ENCODE results near the gene POU6F2. TPM values are rescaled to one million over a fixed set of nuclear protein-coding genes. Genes with fewer than 3 reads are reported as not detected.

The POU6F2 gene
- total RNA-seq, 4 donors from 2014 or later: not detected

- H3K27ac ChIP-seq: no peak overlapping the region
- no peaks in the 10 kb centered on the region for H3K36me3 ChIP-seq
- in situ Hi-C loops (cut with MboI; ENCODE audit: low sequenced_read_pairs in 4 of 4) (loop anchor here in 3 of 4 donors (10.0 to 25.0 kb wide), 2 partner anchors 528 to 531 kb away; no protein-coding TSS in a partner anchor), intact Hi-C loops (cut with DNase I; ENCODE audit: low total_unique reads) (no loop called here)
- DNase-seq (no peak), ATAC-seq (no peak)
- no peaks in the 10 kb centered on the region for H3K4me1 ChIP-seq
- no peak overlapping the region for H3K4me3 ChIP-seq
- TF ChIP-seq POLR2A (IDR thresholded peaks at IDR 0.05) (no peak), CTCF (IDR thresholded peaks at IDR 0.05 in 4 of 5, conservative IDR thresholded peaks at IDR 0.05 in 1 of 5) (no peak)
- H3K27me3 ChIP-seq: no peaks in the 10 kb centered on the region
- H3K9me3 ChIP-seq: no peaks in the 10 kb centered on the region
These were observed 43.7 kb upstream of the POU6F2 start for GRCh38 chr7:38934051-38934450.

GRCh38 chr7:38934536-38934935 lies 43.2 kb upstream of the POU6F2 start:
- no peak for ATAC-seq
- intact Hi-C loops (cut with DNase I; ENCODE audit: low total_unique reads) (no loop called here), in situ Hi-C loops (cut with MboI; ENCODE audit: low sequenced_read_pairs in 4 of 4) (loop anchor here in 3 of 4 donors (10.0 to 25.0 kb wide), 2 partner anchors 528 to 530 kb away; no protein-coding TSS in a partner anchor)
- no peak for TF ChIP-seq POLR2A (IDR thresholded peaks at IDR 0.05)
- no peak for TF ChIP-seq CTCF (IDR thresholded peaks at IDR 0.05 in 4 of 5, conservative IDR thresholded peaks at IDR 0.05 in 1 of 5)
- DNase-seq: no peak
- Histone ChIP-seq H3K27ac (no peak overlapping the region), H3K36me3 (no peaks in the 10 kb centered on the region), H3K9me3 (no peaks in the 10 kb centered on the region), H3K4me3 (no peak overlapping the region), H3K4me1 (no peaks in the 10 kb centered on the region), H3K27me3 (no peaks in the 10 kb centered on the region)

GRCh38 chr7:38936641-38937040 lies 41.1 kb upstream of the POU6F2 start:
- no peaks in the 10 kb centered on the region for H3K9me3 ChIP-seq
- H3K4me1 ChIP-seq: no peaks in the 10 kb centered on the region
- DNase-seq: no peak
- H3K36me3 ChIP-seq: no peaks in the 10 kb centered on the region
- no peak for ATAC-seq
- in situ Hi-C loops (cut with MboI; ENCODE audit: low sequenced_read_pairs in 4 of 4): loop anchor here in 3 of 4 donors (10.0 to 25.0 kb wide), 2 partner anchors 526 to 528 kb away; no protein-coding TSS in a partner anchor
- intact Hi-C loops (cut with DNase I; ENCODE audit: low total_unique reads): no loop called here
- no peak overlapping the region for H3K4me3 ChIP-seq
- TF ChIP-seq POLR2A (IDR thresholded peaks at IDR 0.05) (no peak), CTCF (IDR thresholded peaks at IDR 0.05 in 4 of 5, conservative IDR thresholded peaks at IDR 0.05 in 1 of 5) (no peak)
- H3K27me3 ChIP-seq: no peaks in the 10 kb centered on the region
- no peak overlapping the region for H3K27ac ChIP-seq

DNA sequence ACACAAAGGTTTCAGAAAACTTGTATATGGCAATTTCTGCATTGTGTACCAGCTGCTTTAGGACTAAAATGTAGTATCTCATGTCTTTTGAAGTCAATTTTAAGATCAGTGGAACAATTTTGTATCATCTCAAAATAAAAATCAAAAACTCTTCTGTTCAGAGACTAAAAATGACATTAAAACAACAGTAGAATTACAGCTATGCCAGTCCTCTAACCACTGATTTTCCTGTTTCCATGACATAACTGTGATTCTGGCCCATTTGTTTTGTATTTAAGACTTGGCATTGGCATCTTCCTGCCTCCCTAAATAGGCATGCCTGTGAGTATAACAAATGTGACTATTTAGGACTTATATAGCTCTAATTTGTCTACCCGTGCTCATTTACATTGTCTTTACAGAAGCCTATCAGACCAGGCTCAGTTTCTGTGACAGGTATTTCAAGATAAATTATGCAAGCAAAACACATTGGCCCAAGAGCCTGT lies 39.7 kb upstream of the POU6F2 start:
- intact Hi-C loops (cut with DNase I; ENCODE audit: low total_unique reads): no loop called here
- TF ChIP-seq CTCF (IDR thresholded peaks at IDR 0.05 in 4 of 5, conservative IDR thresholded peaks at IDR 0.05 in 1 of 5): no peak
- TF ChIP-seq POLR2A (IDR thresholded peaks at IDR 0.05): no peak
- Histone ChIP-seq H3K4me3 (no peak overlapping the region), H3K27me3 (no peaks in the 10 kb centered on the region), H3K27ac (no peak overlapping the region), H3K4me1 (no peaks in the 10 kb centered on the region), H3K9me3 (no peaks in the 10 kb centered on the region), H3K36me3 (no peaks in the 10 kb centered on the region)
- in situ Hi-C loops (cut with MboI; ENCODE audit: low sequenced_read_pairs in 4 of 4): loop anchor here in 3 of 4 donors (10.0 to 25.0 kb wide), 2 partner anchors 524 to 527 kb away; no protein-coding TSS in a partner anchor
- ATAC-seq (no peak), DNase-seq (no peak)

GRCh38 chr7:38938589-38938988 lies 39.1 kb upstream of the POU6F2 start:
- intact Hi-C loops (cut with DNase I; ENCODE audit: low total_unique reads): no loop called here
- ATAC-seq: no peak
- TF ChIP-seq CTCF (IDR thresholded peaks at IDR 0.05 in 4 of 5, conservative IDR thresholded peaks at IDR 0.05 in 1 of 5): no peak
- no peak for TF ChIP-seq POLR2A (IDR thresholded peaks at IDR 0.05)
- Histone ChIP-seq H3K4me1 (no peaks in the 10 kb centered on the region), H3K36me3 (no peaks in the 10 kb centered on the region), H3K27ac (no peak overlapping the region), H3K4me3 (no peak overlapping the region), H3K9me3 (no peaks in the 10 kb centered on the region), H3K27me3 (no peaks in the 10 kb centered on the region)
- no peak for DNase-seq
- in situ Hi-C loops (cut with MboI; ENCODE audit: low sequenced_read_pairs in 4 of 4): loop anchor here in 3 of 4 donors (10.0 to 25.0 kb wide), 2 partner anchors 524 to 526 kb away; no protein-coding TSS in a partner anchor
